Measurements from ENCODE around the gene MIOS. TPM values are rescaled to one million over a fixed set of nuclear protein-coding genes. Genes with fewer than 3 reads are reported as not detected.
A peak's percentile ranks its signal among the peaks of the same experiment; 100 is the strongest.
"Not testable (repeated sequence)": the region's sequence is repeated elsewhere in the genome, so short reads cannot be mapped to it uniquely, and the experiment has no call there.

Gene MIOS
- total RNA-seq, 1 donor, result 44.9 TPM

DNA sequence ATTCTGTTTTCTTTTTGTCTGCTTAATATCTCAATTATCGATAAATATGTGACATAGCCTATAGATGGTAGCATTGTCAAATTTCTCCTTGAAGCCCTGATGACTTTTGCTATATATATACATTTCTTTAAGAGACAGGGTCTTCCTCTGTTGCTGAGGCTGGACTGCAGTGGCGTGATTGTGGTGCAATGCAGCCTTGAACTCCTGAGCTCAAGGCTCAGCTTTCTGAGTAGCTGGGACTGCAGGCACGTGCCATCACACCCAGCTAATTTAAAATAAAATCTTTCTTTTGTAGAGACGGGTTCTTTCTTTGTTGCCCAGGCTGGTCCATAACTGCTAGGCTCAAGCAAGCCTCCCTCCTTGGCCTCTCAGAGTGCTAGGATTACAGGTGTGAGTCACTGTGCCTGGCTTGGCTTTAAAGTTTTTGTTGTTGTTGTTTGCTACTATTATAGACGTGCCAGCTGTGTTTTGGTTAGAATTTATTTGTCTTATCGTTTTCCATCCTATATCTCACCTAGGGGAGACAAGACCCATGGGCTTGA is 80.9 kb downstream of the MIOS start:
- no peak for DNase-seq (ENCODE audit: low read depth)
- TF ChIP-seq, protein P1, sequence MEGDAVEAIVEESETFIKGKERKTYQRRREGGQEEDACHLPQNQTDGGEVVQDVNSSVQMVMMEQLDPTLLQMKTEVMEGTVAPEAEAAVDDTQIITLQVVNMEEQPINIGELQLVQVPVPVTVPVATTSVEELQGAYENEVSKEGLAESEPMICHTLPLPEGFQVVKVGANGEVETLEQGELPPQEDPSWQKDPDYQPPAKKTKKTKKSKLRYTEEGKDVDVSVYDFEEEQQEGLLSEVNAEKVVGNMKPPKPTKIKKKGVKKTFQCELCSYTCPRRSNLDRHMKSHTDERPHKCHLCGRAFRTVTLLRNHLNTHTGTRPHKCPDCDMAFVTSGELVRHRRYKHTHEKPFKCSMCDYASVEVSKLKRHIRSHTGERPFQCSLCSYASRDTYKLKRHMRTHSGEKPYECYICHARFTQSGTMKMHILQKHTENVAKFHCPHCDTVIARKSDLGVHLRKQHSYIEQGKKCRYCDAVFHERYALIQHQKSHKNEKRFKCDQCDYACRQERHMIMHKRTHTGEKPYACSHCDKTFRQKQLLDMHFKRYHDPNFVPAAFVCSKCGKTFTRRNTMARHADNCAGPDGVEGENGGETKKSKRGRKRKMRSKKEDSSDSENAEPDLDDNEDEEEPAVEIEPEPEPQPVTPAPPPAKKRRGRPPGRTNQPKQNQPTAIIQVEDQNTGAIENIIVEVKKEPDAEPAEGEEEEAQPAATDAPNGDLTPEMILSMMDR (IDR thresholded peaks at IDR 0.05; ENCODE audit: insufficient read depth, low read depth, low read length), result no peak
- no peak overlapping the region for H3K4me3 ChIP-seq (ENCODE audit: low read depth, low read length)

DNA sequence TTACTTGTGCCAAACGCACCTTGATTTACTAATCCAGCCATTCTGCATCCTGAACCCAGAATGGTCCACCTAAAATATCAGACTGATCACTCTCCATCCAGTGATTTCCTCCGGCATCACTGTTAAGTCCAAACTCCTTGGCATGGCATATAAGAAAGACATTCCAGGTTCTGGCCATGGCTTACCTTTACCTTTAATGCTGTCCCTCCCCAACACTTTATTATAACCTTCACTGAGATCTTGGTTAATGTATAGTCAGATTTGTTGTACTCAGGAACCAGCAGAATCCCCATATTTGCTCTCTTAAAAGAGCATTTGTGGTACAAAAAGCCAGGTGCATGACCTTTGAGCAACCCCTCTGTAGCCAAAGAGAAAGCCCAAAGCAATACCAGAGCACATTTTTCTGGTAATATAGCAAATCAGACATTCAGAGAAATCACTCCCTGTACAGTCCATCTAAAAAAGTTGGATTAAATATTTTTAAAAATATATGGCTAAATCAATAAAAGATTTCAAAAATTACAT is 84.1 kb downstream of the MIOS start:
- TF ChIP-seq, protein P1 (IDR thresholded peaks at IDR 0.05; ENCODE audit: insufficient read depth, low read depth, low read length), result no peak
- no peak for DNase-seq (ENCODE audit: low read depth)

DNA sequence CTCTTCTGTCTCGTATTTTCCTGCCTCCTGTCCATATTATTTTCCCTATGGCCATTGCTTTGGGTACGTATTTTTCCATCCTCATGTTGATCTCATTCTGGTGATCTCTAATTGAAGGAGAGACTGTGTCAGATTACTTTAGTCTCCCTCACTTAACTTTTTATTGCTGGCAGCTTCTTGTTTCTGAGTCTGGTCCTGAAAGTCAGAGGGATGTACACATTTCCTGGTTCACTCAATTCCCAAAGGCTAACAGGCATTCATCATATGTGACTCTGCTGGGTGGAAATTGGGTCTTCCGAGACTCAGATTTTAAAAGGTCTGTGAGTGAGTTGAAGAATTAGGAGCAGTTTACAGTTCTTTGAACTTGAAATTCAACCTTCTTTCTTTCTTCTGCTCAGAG is 84.8 kb downstream of the MIOS start:
- TF ChIP-seq, protein P1 (IDR thresholded peaks at IDR 0.05; ENCODE audit: insufficient read depth, low read depth, low read length), result no peak

More for the DNA sequence above, 84.1 kb downstream of the MIOS start:
- H3K4me3 ChIP-seq (ENCODE audit: low read depth, low read length), result no peak overlapping the region

DNA sequence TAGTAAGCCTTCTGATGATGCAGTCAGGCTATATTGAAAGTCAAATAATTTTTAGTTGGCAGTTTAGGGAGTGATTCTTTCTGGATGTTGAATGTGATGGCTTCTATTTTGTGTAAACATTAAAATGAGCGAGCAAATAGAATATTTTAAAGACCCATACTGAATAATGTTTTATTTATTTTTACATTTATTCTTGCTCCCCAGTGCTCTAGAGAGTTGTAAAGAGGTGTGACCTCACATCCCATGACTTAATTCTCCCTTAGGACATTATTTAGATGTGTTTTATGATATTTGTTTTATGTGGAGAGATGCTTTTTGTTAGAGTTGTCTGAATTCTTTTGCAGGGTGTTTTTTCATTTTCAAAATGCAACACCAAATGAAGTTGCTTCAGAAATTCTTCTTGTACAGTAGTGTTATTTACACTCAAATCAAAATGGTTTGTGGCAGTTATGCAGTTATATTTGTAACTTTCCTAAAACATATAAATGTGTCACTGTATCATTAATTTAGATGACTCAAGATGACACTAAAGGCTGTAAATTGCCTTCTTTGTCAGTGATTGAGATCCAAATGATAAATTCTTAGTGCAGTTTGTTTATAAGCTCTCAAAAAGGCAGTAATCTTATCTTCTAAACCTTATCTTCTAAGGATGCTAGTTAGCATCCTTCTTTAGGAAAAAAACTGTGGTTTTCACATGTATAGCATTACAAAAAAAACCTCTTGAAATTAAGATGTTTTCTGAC is 86.3 kb downstream of the MIOS start:
- TF ChIP-seq, protein P1 (IDR thresholded peaks at IDR 0.05; ENCODE audit: insufficient read depth, low read depth, low read length), result no peak
- DNase-seq (ENCODE audit: low read depth), result peak; percentile 62
- no peak overlapping the region for H3K4me3 ChIP-seq (ENCODE audit: low read depth, low read length)

More for the DNA sequence above, 84.8 kb downstream of the MIOS start:
- no peak for DNase-seq (ENCODE audit: low read depth)
- no peak overlapping the region for H3K4me3 ChIP-seq (ENCODE audit: low read depth, low read length)

DNA sequence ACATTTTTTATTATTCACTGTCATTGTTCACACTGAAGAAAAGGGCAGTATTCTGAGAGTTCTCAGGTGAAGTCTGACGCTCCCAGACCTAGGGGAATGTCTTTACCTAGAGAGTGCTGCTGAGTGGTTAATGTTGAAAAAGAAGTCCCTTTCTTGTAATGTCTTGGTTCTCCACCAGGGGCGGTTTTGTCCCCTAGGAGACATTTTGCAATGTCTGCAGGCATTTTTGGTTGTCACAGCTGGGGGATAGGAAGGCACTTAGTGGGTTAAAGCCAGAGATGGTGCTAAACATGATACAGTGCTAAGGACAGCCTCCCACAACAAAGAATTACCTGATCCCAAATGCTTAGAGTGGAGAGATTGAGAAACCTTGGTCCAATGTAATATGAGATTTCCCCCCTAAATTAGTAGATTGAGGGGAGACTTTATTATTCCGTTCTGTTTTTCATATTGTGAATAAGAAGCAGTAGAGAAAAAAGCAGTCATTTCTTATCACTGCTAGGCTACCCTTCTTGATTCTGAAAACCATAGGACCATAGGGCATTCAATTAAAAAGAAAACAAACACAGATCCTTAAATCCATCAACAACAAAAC is 87.0 kb downstream of the MIOS start:
- H3K4me3 ChIP-seq (ENCODE audit: low read depth, low read length), result no peak overlapping the region
- TF ChIP-seq, protein P1 (IDR thresholded peaks at IDR 0.05; ENCODE audit: insufficient read depth, low read depth, low read length), result peak; percentile 63
- peak; percentile 15 for DNase-seq (ENCODE audit: low read depth)

DNA sequence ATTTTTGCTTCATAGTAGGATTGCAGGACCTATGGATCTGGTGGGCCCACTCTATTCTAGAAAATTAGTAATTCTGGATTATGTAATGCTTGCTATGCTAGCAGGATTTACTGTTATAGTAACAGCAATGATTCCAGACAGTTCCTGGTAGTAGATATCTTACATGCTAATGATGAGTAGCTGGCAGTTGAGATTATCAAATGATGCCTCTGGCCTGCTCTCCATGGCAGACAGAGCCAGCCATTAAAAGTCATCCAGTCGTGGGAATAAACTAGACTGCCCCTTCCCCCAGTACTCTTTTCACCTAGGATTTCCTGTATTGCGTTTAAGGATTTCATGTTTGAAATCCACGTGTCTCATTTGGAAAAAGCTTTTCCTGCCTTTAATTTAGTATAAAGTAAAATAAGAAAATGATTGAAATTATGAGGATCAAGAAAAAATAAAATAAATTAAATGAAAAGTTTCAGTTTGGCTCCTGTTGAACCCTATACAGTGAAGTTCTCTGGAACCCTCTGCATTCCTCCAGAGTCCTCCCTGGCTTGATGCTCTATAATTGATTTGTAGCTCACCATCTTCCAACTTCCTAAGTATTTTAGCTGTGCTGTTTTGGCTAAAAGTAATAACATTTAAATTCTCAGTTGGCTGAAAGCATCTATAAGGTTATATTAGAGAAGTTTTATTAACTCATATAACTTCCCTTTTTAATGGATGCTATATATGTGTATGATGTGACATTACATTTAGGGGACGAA is 88.5 kb downstream of the MIOS start:
- peak; percentile 18 for DNase-seq (ENCODE audit: low read depth)
- TF ChIP-seq, protein P1 (IDR thresholded peaks at IDR 0.05; ENCODE audit: insufficient read depth, low read depth, low read length), result no peak
- no peak overlapping the region for H3K4me3 ChIP-seq (ENCODE audit: low read depth, low read length)

DNA sequence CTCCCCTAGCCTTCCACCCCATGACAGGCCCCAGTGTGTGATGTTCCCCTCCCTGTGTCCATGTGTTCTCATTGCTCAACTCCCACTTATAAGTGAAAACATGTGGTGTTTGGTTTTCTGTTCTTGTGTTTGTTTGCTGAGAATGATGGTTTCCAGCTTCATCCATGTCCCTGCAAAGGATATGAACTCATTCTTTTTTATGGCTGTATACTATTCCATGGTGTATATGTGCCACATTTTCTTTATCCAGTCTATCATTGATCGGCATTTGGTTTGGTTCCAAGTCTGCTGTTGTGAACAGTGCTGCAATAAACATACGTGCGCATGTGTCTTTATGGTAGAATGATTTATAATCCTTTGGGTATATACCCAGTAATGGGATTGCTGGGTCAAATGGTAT is 89.8 kb downstream of the MIOS start:
- H3K4me3 ChIP-seq (ENCODE audit: low read depth, low read length); DNase-seq (ENCODE audit: low read depth): not testable (repeated sequence)

All from fibroblast of villous mesenchyme (primary cell).